NOMO-1 (cell line): ENCODE results near the gene ABCF3.

Experiments
- DNase-seq, 2 experiments: peaks; one replicate each; lab custom pipeline; 2025; ENCODE audit not compliant: unreplicated experiment in 2 of 2; lab: John Stamatoyannopoulos, UW

The ABCF3 gene

DNA sequence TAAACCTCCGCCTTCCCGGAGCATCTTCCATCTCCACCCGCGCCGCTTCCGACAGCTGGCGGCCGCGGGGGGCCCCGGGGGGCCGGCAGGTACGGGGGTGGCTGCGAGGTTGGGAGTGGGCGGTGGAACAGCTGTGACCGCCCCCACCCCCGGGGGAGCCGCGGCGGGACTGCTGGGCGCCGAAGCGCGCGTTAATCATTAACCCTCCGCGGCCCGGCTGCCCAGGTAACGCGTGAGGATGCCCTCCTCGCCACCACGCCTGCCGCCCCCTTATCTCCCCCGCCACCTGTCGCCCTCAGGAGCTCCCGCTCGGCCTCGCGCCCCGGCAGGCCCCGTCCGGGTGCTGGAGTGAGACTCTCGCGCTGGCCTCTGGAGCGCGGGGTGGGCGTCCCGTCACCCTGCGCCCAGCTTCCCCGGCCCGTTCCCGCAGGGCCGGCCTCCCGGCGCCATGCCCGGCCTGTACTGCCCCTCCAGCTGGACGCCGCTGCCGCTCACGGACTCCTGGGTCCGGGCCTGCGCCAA lies 44.1 kb downstream of the ABCF3 start:
- no peak for DNase-seq

DNA sequence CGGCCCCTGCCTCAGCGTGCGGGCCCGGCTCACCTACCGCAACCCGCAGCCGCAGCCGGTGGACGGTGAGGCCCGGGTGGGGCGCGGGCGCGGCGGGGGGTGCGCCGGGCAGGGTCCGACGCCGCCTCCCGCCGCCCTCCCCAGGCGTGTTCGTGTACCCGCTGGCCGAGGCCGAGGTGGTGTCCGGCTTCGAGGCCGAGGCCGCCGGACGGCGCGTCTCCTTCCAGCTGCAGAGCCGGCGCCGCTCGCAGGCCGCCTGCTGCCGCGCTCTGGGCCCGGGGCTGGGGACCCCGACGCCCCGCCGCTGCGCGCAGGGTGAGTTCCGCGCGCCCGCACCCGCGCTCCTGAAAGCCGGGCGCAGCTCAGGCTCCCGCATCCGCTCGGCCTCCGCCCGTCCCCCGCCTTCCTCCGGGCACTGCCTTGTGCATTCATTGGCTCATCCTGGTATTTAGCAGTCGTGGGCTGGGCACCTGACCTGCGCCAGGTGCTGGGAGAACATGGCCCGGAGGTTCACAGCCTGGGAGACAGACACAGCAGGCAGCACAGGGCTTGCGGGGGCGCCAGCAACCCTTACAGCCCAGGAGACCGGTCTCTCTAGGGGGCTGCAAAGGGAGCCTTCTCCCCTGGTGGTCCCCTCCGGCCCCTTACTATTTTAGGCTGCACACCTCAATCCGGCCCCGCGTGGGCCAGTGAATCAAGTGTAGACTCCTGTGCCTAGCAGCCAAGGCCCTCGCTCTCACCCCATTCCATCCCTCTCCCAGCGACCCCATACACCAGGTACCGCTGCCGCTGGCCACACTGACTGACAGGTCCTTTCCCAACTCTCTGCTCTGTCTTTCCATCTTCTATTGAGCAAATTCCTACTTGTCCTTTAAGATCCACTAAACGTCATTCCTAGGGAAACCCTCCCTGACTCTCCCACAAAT lies 44.9 kb downstream of the ABCF3 start:
- no peak for DNase-seq

GRCh38 chr3:184231671-184232070 lies 45.7 kb downstream of the ABCF3 start:
- DNase-seq, result no peak

GRCh38 chr3:184233127-184233843 lies 47.3 kb downstream of the ABCF3 start:
- no peak for DNase-seq

DNA sequence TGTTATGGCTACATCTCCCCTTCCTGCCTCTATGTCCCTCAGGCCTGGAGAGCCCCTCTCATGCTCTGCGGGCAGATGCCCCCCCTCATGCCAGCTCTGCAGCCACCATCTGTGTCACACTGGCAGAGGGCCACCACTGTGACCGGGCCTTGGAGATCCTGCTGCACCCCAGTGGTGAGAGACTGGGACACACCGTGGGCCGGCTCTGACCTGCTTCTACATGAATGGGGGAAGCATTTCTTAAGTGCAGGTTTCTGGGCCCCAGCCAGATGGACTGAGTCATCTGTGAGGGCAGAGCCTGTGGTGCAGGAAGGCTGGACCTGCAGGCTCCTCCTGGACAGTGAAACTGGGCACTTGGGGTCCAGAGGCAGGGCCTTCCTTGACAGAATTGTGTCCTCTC lies 48.2 kb downstream of the ABCF3 start:
- DNase-seq, result no peak

DNA sequence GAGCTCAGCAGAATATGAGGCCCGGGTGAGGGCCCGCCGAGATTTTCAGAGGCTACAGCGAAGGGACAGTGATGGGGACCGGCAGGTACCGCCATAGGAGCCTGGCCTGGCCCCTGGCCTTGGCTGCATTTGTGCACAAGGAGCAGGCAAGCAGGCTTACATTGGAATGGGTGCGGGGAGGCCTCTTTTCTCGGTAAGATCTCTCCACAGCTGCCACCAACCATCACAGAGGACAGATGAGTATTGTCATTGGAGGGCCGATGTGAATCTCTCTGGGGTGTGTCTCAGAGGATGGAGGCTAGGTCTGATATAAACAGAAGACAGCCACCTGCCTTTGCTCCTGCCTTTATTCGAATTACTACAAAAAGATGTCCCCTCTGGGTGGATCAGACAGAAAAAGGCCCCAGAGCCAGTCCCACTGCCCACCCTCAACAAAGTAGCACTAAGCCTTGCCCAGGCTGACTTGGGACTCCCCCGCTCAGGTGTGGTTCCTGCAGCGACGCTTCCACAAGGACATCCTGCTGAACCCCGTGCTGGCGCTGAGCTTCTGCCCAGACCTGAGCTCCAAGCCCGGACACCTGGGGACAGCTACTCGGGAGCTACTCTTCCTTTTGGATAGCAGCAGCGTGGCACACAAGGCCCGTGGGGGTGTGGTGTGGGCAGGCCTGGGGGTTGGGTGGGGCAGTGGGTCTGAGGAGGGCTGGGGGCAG lies 48.8 kb downstream of the ABCF3 start:
- no peak for DNase-seq

- DNase-seq, result no peak
These were observed 49.5 kb downstream of the ABCF3 start for GRCh38 chr3:184235381-184236032.

DNA sequence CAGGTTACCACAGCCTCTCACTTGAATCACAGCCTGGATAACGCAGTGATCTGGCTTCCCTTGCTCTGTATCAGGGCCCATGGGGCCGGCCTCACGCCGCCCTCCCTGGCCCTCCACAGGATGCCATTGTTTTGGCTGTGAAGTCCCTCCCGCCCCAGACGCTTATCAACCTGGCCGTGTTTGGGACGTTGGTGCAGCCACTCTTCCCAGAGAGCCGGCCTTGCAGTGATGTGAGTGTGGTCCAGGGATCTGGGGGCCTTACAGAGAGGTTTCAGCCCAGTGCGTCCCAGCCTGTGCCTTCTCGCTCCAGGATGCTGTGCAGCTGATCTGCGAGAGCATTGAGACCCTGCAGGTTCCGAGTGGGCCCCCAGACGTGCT lies 50.0 kb downstream of the ABCF3 start:
- no peak for DNase-seq

GRCh38 chr3:184236636-184237035 lies 50.6 kb downstream of the ABCF3 start:
- no peak for DNase-seq

GRCh38 chr3:184237211-184237610 lies 51.2 kb downstream of the ABCF3 start:
- DNase-seq, result no peak

DNA sequence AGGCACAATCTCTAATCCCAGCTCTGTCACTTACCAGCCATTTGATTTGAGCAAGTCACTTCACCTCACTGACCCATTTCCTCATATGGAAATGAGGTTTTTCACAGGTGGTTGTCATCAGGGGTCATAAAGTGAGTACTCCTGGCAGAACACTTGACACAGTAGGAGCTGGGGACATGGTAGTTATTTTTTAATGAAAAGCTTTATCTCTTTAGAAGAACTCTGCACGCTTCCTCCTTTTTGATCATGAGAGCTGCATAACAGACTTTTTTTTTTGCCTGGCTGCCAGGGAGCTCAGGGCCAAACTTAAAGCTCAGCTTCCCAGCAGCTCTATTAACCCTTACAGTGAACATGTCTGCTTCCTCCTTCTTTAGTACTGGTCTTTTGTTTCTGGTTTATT lies 51.8 kb downstream of the ABCF3 start:
- no peak for DNase-seq

DNA sequence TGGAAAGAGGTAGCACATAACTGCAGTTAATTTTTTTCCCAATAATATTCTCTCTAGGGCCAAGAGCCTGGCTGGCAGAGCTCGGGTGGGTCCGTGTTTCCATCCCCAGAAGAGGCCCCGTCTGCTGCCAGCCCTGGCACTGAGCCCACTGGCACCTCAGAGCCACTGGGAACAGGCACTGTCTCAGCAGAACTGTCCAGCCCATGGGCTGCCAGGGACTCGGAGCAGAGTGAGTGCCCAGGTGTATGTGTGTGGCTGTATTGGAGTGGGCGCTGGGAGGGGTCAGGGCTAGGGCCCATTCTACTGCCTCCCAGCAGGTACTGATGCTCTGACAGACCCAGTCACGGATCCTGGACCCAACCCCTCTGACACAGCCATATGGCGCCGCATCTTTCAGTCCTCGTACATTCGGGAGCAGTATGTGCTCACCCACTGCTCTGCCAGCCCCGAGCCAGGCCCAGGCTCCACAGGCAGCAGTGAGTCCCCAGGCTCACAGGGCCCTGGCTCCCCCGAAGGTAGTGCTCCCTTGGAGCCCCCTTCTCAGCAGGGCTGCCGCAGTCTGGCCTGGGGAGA lies 52.3 kb downstream of the ABCF3 start:
- no peak for DNase-seq

DNA sequence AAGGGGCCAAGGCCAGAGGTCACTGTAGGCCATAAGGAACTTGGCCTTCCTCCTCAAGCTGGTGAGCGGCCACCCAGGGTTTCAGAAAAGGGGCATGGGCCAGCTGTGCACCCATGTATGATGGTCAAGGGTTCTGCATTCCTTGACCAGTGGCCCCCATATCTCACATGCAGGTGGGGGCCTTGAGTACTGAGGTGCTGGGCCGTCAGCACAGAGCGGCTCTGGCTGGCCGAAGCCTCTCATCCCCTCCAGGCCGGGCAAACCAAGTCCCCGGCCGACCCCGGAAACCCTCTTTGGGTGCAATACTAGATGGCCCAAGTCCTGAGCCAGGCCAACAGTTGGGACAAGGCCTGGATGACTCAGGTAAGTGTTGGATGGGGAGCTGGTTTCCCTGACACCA lies 53.2 kb downstream of the ABCF3 start:
- no peak for DNase-seq

DNA sequence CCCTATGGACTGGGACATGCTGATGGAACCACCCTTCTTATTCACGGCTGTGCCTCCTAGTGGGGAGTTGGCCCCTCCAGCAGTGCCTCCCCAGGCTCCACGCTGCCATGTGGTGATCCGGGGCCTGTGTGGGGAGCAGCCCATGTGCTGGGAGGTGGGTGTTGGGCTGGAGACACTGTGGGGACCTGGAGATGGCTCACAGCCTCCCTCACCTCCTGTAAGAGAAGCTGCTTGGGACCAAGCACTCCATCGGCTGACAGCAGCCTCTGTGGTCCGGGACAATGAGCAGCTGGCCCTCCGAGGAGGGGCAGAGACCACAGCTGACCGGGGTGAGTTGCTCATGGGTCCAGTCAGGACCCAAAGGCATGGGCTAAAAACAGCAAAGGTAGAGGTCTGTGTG lies 53.7 kb downstream of the ABCF3 start:
- DNase-seq, result no peak

DNA sequence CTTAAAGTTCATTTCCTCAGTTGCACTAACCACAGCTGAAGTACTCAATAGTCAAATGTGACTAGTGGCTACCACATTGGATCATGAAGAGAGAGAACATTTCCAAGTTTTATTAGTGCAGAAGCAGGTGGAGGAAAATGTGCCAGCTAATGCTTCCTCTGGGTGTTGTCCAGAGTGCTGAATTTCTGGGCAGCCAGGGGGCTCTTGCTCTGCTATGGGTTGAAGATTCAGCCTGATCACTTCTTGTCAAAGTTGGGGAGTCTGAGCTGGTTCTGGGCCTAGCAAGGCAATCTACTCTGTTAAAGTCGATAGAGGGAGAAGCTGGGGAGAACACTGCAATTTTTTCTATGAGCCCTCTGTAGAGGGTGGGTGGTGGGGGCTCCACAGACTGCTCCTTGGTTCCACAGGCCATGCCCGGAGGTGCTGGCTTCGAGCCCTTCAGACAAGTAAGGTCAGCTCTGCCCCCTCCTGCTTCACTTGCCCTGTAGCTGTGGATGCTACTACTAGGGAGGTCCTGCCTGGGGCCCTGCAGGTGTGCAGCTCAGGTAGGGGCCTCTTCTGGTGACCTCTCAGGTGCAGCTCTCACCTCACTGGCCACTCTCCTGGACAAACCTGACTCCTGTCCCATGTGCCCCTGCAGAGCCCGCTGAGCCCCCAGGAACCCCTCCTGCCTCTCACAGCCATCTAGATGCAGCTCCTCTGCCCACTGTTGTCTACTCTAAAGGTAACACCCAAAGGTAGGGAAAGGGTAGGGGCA lies 54.6 kb downstream of the ABCF3 start:
- peak in 1 of 2 experiments; percentile 45 for DNase-seq

DNA sequence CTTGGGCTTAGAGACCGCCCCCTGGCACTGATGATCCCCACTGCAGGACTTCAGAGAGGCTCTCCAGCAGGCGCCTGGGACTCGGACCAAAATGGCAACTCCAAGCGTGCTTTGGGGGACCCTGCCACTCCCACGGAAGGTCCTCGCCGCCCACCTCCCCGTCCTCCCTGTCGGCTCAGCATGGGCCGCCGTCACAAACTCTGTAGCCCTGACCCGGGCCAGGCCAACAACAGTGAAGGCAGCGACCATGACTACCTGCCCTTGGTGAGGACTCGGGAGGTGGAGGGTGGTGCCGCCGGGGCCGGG lies 55.1 kb downstream of the ABCF3 start:
- DNase-seq, result no peak

GRCh38 chr3:184241447-184242296 lies 55.7 kb downstream of the ABCF3 start:
- DNase-seq, result no peak

GRCh38 chr3:184242297-184242685 lies 56.3 kb downstream of the ABCF3 start:
- DNase-seq, result no peak
